Sigmoid colon (tissue), 7 donors: Measurements from ENCODE around the gene TMEM179. TPM values are rescaled to one million over a fixed set of nuclear protein-coding genes. Genes with fewer than 3 reads are reported as not detected.

Experiments used
- DNase-seq: peaks from one replicate; pipeline ENCODE4 v3.0.0-alpha.2; 2019
- H3K27ac ChIP-seq, 4 donors: fragments of 200-600 bp; sonication (generic); one replicate each; pipeline ENCODE4 v1.5.1; 2016 to 2019; ENCODE audit warnings: mild to moderate bottlenecking in 1 of 4
- H3K27me3 ChIP-seq, 3 donors: fragments of 200-600 bp; sonication (generic); one replicate each; pipeline ENCODE4 v1.5.1; 2019; ENCODE audit warnings: mild to moderate bottlenecking in 1 of 3
- H3K36me3 ChIP-seq, 4 donors: fragments of 200-600 bp; sonication (generic); one replicate each; pipeline ENCODE4 v1.5.1; 2016 to 2019
- H3K4me1 ChIP-seq, 4 donors: fragments of 200-600 bp; sonication (generic); one replicate each; pipeline ENCODE4 v1.5.1; 2017 to 2019
- H3K4me3 ChIP-seq, 4 donors: fragments of 200-600 bp; sonication (generic); one replicate each; pipeline ENCODE4 v1.5.1; 2017 to 2019; ENCODE audit warnings: mild to moderate bottlenecking in 2 of 4, moderate library complexity in 1 of 4
- H3K9me3 ChIP-seq, 4 donors: fragments of 200-600 bp in 3 of 4; sonication (generic) in 3 of 4; one replicate each; pipeline versions ENCODE4 v1.5.1 to v1.6.1; 2013 to 2019
- EP300 ChIP-seq, 4 donors: sonication (generic); formaldehyde crosslinking; IDR thresholded peaks; one replicate each; pipeline ENCODE4 v1.6.1; 2017; ENCODE audit warnings: antibody characterized with exemption in 4 of 4
- POLR2A ChIP-seq, 2 donors: fragments of 450-650 bp; IDR thresholded peaks; one replicate each; pipeline ENCODE4 v1.6.1; 2016; ENCODE audit warnings: antibody characterized with exemption in 2 of 2, mild to moderate bottlenecking in 2 of 2, moderate library complexity in 2 of 2
- POLR2AphosphoS5 ChIP-seq, 4 donors: sonication (generic); formaldehyde crosslinking; IDR thresholded peaks; one replicate each; pipeline ENCODE4 v1.6.1; 2017; ENCODE audit warnings: antibody characterized with exemption in 4 of 4
- WGBS, 2 donors: extraction: QIAGEN DNeasy Blood & Tissue Kit; methylation state at CpG; one replicate each; pipeline ENCODE4 v1.1.7; 2013; 5-methylcytosine and 5-hydroxymethylcytosine counted together
- intact Hi-C: fragments of 100-400 bp; cut with DNase I; formaldehyde crosslinking; loops from one replicate; pipeline ENCODE4 v1.15.1; 2023
- polyA plus RNA-seq, 3 donors: library from polyadenylated mRNA; stranded (reverse); fragments of 200-250 nt; gene quantifications; one replicate each; pipeline ENCODE4 v1.2.3, GENCODE V29; 2013
- total RNA-seq, 4 donors: library from RNA; depleted of rRNA; stranded (reverse); fragments of >200 nt; gene quantifications; one replicate each; pipeline ENCODE4 v1.1.0, GENCODE V29; 2016
- TF ChIP-seq, protein P1 (sequence below), 4 experiments: fragments of 450-650 bp in 3 of 4; fragments of 200-600 bp in 1 of 4; IDR thresholded peaks; one replicate each; pipeline ENCODE4 v1.5.1; 2016 to 2019; ENCODE audit warnings: antibody characterized with exemption in 4 of 4, mild to moderate bottlenecking in 3 of 4, moderate library complexity in 2 of 4
- donor health status: healthy with polysubstance abuse.
- donor health status: Bipolar disorder and iron deficiency.
- donor health status: healthy.

The TMEM179 gene
- total and polyA plus RNA-seq, 7 donors: 1.4 to 5.4 (median 4.1) TPM; not detected in 2

DNA sequence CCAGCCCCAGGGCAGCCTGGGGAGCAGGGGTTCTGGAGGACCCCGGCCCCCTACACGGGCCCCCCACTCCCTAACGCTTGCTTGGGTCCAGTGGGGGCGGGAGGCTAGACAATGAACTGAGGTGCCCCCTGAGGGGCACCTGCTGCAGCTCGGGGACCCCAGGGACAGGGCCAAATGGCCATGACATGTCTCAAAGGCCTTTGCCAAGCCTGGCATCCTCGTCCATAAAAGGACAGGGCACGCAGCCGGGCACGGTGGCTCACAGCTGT lies 36.7 kb downstream of the TMEM179 start:
- intact Hi-C loops: no loop called here
- Histone ChIP-seq H3K4me3 (no peak overlapping the region), H3K27ac (no peak overlapping the region), H3K9me3 (no peaks in the 10 kb centered on the region), H3K36me3 (no peaks in the 10 kb centered on the region), H3K4me1 (peaks cover 0 to 9% (median 4%) of the 10 kb centered on the region in 4 donors), H3K27me3 (peaks cover 0 to 67% (median 36%) of the 10 kb centered on the region in 3 donors)
- WGBS, 2 donors: 57 to 80% methylated on average over 9 of the region's 9 CpGs
- no peak for DNase-seq
- TF ChIP-seq POLR2A (IDR thresholded peaks at IDR 0.05) (no peak), POLR2AphosphoS5 (IDR thresholded peaks at IDR 0.05) (no peak), EP300 (IDR thresholded peaks at IDR 0.05) (no peak)
- TF ChIP-seq, protein P1, sequence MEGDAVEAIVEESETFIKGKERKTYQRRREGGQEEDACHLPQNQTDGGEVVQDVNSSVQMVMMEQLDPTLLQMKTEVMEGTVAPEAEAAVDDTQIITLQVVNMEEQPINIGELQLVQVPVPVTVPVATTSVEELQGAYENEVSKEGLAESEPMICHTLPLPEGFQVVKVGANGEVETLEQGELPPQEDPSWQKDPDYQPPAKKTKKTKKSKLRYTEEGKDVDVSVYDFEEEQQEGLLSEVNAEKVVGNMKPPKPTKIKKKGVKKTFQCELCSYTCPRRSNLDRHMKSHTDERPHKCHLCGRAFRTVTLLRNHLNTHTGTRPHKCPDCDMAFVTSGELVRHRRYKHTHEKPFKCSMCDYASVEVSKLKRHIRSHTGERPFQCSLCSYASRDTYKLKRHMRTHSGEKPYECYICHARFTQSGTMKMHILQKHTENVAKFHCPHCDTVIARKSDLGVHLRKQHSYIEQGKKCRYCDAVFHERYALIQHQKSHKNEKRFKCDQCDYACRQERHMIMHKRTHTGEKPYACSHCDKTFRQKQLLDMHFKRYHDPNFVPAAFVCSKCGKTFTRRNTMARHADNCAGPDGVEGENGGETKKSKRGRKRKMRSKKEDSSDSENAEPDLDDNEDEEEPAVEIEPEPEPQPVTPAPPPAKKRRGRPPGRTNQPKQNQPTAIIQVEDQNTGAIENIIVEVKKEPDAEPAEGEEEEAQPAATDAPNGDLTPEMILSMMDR (IDR thresholded peaks at IDR 0.05): no peak

DNA sequence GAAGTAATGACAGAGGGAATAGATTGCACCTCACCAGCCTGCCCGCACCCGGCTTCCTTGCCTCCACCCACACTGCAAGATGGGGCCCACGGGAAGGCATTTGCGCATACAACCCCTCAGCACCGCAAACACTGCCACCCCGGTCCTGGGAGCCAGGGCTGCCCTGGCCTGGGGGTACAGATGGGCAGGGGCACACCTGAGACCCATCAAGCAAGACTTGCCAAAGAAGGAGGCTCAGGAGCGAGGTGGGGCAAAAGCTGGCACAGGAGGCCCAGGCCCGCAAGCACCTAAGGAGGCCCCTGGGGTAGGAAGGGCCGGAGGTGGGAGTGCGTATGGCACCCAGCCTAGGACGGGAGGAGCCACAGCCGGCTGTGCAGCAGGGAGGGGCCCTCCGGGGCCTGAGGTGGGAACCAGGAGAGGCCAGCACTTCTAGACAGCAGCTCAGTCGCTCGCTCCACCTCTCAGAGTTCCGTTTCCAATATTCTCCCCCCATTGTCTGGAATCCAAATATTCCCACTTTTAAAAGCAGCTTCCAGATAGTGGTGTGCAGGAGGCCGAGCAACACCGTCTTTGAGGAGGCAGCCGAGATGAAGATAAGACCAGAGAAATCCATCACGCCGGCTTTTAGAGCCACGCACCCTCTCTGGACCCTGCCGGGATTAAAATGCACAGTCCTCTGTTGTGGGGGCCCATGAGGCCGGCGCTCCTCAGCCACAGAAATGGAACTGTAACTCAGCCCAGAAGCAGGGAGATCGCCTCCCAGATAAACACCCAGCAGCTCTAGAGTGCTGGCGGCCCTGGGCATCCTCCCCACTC lies 37.2 kb downstream of the TMEM179 start:
- no peak for DNase-seq
- peaks cover 0 to 9% (median 4%) of the 10 kb centered on the region in 4 donors for H3K4me1 ChIP-seq
- peaks cover 0 to 67% (median 36%) of the 10 kb centered on the region in 3 donors for H3K27me3 ChIP-seq
- WGBS, 2 donors: 36 to 66% methylated on average over 27 of the region's 27 CpGs
- H3K4me3 ChIP-seq: no peak overlapping the region
- H3K9me3 ChIP-seq: no peaks in the 10 kb centered on the region
- H3K27ac ChIP-seq: no peak overlapping the region
- no peak for TF ChIP-seq EP300 (IDR thresholded peaks at IDR 0.05)
- no peak for TF ChIP-seq POLR2AphosphoS5 (IDR thresholded peaks at IDR 0.05)
- TF ChIP-seq POLR2A (IDR thresholded peaks at IDR 0.05): no peak
- no peaks in the 10 kb centered on the region for H3K36me3 ChIP-seq
- intact Hi-C loops: no loop called here

- H3K27me3 ChIP-seq: peaks cover 0 to 64% (median 36%) of the 10 kb centered on the region in 3 donors
- peaks cover 0 to 9% (median 4%) of the 10 kb centered on the region in 4 donors for H3K4me1 ChIP-seq
- intact Hi-C loops: loop anchor here (1.0 to 2.0 kb wide), 2 partner anchors 428 to 486 kb away; no protein-coding TSS in a partner anchor
- WGBS, 2 donors: 66 to 80% methylated on average over 30 of the region's 30 CpGs
- no peak overlapping the region for H3K27ac ChIP-seq
- H3K36me3 ChIP-seq: no peaks in the 10 kb centered on the region
- H3K4me3 ChIP-seq: no peak overlapping the region
- H3K9me3 ChIP-seq: no peaks in the 10 kb centered on the region
- DNase-seq: no peak
- TF ChIP-seq, protein P1 (IDR thresholded peaks at IDR 0.05): no peak
- TF ChIP-seq POLR2A (IDR thresholded peaks at IDR 0.05) (no peak), EP300 (IDR thresholded peaks at IDR 0.05) (no peak), POLR2AphosphoS5 (IDR thresholded peaks at IDR 0.05) (no peak)
These were observed 39.6 kb downstream of the TMEM179 start for GRCh38 chr14:104564744-104565679.

GRCh38 chr14:104563742-104564615 lies 40.6 kb downstream of the TMEM179 start:
- no peak overlapping the region for H3K27ac ChIP-seq
- intact Hi-C loops: loop anchor here (1.0 to 2.0 kb wide), 2 partner anchors 427 to 485 kb away; no protein-coding TSS in a partner anchor
- peaks cover 0 to 9% (median 4%) of the 10 kb centered on the region in 4 donors for H3K4me1 ChIP-seq
- H3K27me3 ChIP-seq: peaks cover 0 to 56% (median 35%) of the 10 kb centered on the region in 3 donors
- DNase-seq: peak; percentile 81
- H3K9me3 ChIP-seq: no peaks in the 10 kb centered on the region
- no peak for TF ChIP-seq POLR2AphosphoS5 (IDR thresholded peaks at IDR 0.05)
- no peak for TF ChIP-seq POLR2A (IDR thresholded peaks at IDR 0.05)
- no peak for TF ChIP-seq EP300 (IDR thresholded peaks at IDR 0.05)
- TF ChIP-seq, protein P1 (IDR thresholded peaks at IDR 0.05): peak; percentile 58 to 92 (median 73)
- WGBS, 2 donors: 4 to 6% methylated on average over 27 of the region's 27 CpGs
- H3K4me3 ChIP-seq: no peak overlapping the region
- H3K36me3 ChIP-seq: no peaks in the 10 kb centered on the region
